HepG2 (cell line): ENCODE measurements around the gene PDZK1. TPM values are rescaled to one million over a fixed set of nuclear protein-coding genes. Genes with fewer than 3 reads are reported as not detected.
"Not testable (repeated sequence)": the region's sequence is repeated elsewhere in the genome, so short reads cannot be mapped to it uniquely, and the experiment has no call there.

Experiments
- ATAC-seq: fragments of 200-7000 bp; cut with Tn5 transposase; 3 replicates; pipeline ENCODE4 v1.9.1; 2020; ENCODE audit warnings: mild to moderate bottlenecking, moderate library complexity
- BruUV-seq: library from RNA; stranded (reverse); fragments of 400-500 nt; replicated peaks from 2 replicates; lab custom pipeline; 2021; lab: Mats Ljungman, UMichigan
- CTCF ChIA-PET: fragments of 300-600 bp; formaldehyde crosslinking; extraction: SDS; loops from one replicate; lab custom pipeline; 2021; ENCODE audit warnings: low total read pairs, inconsistent platforms, low intra/inter-chr PET ratio; lab: Yijun Ruan, JAX
- POLR2A ChIA-PET: fragments of 350-600 bp; sonication (Branson Sonifier 250); formaldehyde crosslinking; loops from one replicate; lab custom pipeline; 2020; ENCODE audit warnings: antibody characterized with exemption, inconsistent platforms; lab: Yijun Ruan, JAX
- DNase-seq: peaks from one replicate; pipeline ENCODE4 v3.0.0-alpha.2; 2015; ENCODE audit warnings: low spot score
- FAIRE-seq: peaks from 3 replicates; lab custom pipeline; 2011; peaks lifted over from hg19 to GRCh38; lab: Jason Lieb, UNC
- H2AFZ ChIP-seq: one replicate; pipeline ENCODE4 v1.6.1; 2011; ENCODE audit warnings: low read length, inconsistent platforms
- H3K27ac ChIP-seq: fragments of 300-600 bp; 3 replicates; pipeline ENCODE4 v1.8.0; 2011; ENCODE audit warnings: mixed run types, mild to moderate bottlenecking, mixed read lengths, low read length, inconsistent platforms; ENCODE audit not compliant: insufficient read depth; ENCODE audit errors: extremely low read length
- H3K27me3 ChIP-seq, 2 experiments: fragments of 200-600 bp in 1 of 2; 2 replicates in 1 of 2; 3 replicates in 1 of 2; pipeline versions ENCODE4 v1.6.0 to v1.8.0; 2011; ENCODE audit warnings: low read length in 2 of 2, mild to moderate bottlenecking in 2 of 2, moderate library complexity in 2 of 2, inconsistent platforms in 1 of 2; ENCODE audit not compliant: insufficient read depth in 2 of 2, control insufficient read depth in 1 of 2
- H3K36me3 ChIP-seq, 2 experiments: fragments of 200-600 bp in 1 of 2; replicated peaks in 1 of 2; 2 replicates in 1 of 2; 3 replicates in 1 of 2; pipeline versions ENCODE4 v1.5.1 to v1.8.0; 2011; ENCODE audit warnings: low read length in 2 of 2, inconsistent platforms in 1 of 2; ENCODE audit not compliant: insufficient read depth in 2 of 2, control insufficient read depth in 1 of 2
- H3K4me1 ChIP-seq: 2 replicates; pipeline ENCODE4 v1.5.1; 2012; ENCODE audit warnings: low read length, inconsistent platforms; ENCODE audit not compliant: insufficient read depth
- H3K4me2 ChIP-seq: 2 replicates; pipeline ENCODE4 v1.6.0; 2011; ENCODE audit warnings: low read depth, low read length, inconsistent platforms
- H3K4me3 ChIP-seq, 3 experiments: fragments of 200-600 bp in 1 of 3; sonication (generic), shearing (Covaris generic) in 1 of 3; replicated peaks in 1 of 3; 2 replicates each; pipeline ENCODE4 v1.5.1; 2011 to 2016; ENCODE audit warnings: low read length in 3 of 3, inconsistent platforms in 2 of 3, low read depth in 2 of 3, mild to moderate bottlenecking in 2 of 3, control low read depth in 1 of 3, mixed read lengths in 1 of 3; ENCODE audit not compliant: insufficient read depth in 1 of 3
- H3K79me2 ChIP-seq: one replicate; pipeline ENCODE4 v1.6.1; 2011; ENCODE audit warnings: low read length, inconsistent platforms; ENCODE audit not compliant: insufficient read depth
- H3K9ac ChIP-seq: 2 replicates; pipeline ENCODE4 v1.6.0; 2011; ENCODE audit warnings: mild to moderate bottlenecking, low read depth, low read length, inconsistent platforms; ENCODE audit not compliant: insufficient read depth
- H3K9me3 ChIP-seq: 2 replicates; pipeline ENCODE4 v1.5.1; 2012; ENCODE audit warnings: mild to moderate bottlenecking, low read length
- H4K20me1 ChIP-seq: 2 replicates; pipeline ENCODE4 v1.6.0; 2011; ENCODE audit warnings: inconsistent platforms, mild to moderate bottlenecking, low read length, moderate library complexity; ENCODE audit not compliant: insufficient read depth
- AHR ChIP-seq: IDR thresholded peaks from 2 replicates; pipeline ENCODE4 v1.6.1; 2018; ENCODE audit warnings: missing genetic modification reagents, missing compliant biosample characterization
- JUND ChIP-seq: sonication (generic); formaldehyde crosslinking; IDR thresholded peaks from 2 replicates; pipeline ENCODE4 v1.8.0; 2022; ENCODE audit warnings: mild to moderate bottlenecking, missing genetic modification reagents
- ONECUT2 ChIP-seq: sonication (generic); formaldehyde crosslinking; IDR thresholded peaks from 2 replicates; pipeline ENCODE4 v1.4.0; 2020; ENCODE audit warnings: missing genetic modification reagents
- SAP130 ChIP-seq: IDR thresholded peaks from 2 replicates; pipeline ENCODE4 v1.6.1; 2016; ENCODE audit warnings: low read depth
- SRY ChIP-seq: sonication (generic); formaldehyde crosslinking; IDR thresholded peaks from 2 replicates; pipeline ENCODE4 v1.8.0; 2022; ENCODE audit warnings: mild to moderate bottlenecking, missing genetic modification reagents
- ZNF446 ChIP-seq: sonication (generic); formaldehyde crosslinking; IDR thresholded peaks from 2 replicates; pipeline ENCODE4 v1.5.0; 2020; ENCODE audit warnings: mild to moderate bottlenecking, missing genetic modification reagents
- WGBS: methylation state at CpG from one replicate; pipeline ENCODE4 v1.1.6; 2017; ENCODE audit warnings: low lambda C conversion rate; 5-methylcytosine and 5-hydroxymethylcytosine counted together
- in situ Hi-C: cut with HindIII; loops from 2 replicates; pipeline ENCODE4 v1.10.0; 2017; ENCODE audit warnings: low pct_unique_long_range_greater_than_20kb; ENCODE audit not compliant: extremely low pct_ligation_motif_present
- intact Hi-C: fragments of 100-400 bp; cut with micrococcal nuclease; formaldehyde crosslinking; loops from one replicate; pipeline ENCODE4 v1.10.0; 2022; ENCODE audit not compliant: unreplicated experiment
- polyA plus RNA-seq, 8 experiments: library from polyadenylated mRNA; depleted of rRNA in 3 of 8; stranded (reverse) in 7 of 8; unstranded in 1 of 8; fragments of >200 nt; fragmentation: Illumina TruSeq in 4 of 8; extraction: Trizol in 4 of 8; gene quantifications; 2 replicates each; pipeline versions ENCODE4 v1.2.1 to v1.2.3, GENCODE V29; 2011 to 2016; ENCODE audit warnings: low read depth in 4 of 8, missing spikeins in 1 of 8, mixed read lengths in 1 of 8; ENCODE audit not compliant: insufficient read depth in 1 of 8
- total RNA-seq, 5 experiments: library from RNA; depleted of rRNA; stranded (reverse); fragments of >200 nt; fragmentation: Illumina TruSeq; extraction: Trizol; gene quantifications; 2 replicates each; pipeline ENCODE4 v1.2.3, GENCODE V29; 2016; ENCODE audit warnings: low read depth in 1 of 5
- TF ChIP-seq, protein P1 (sequence below): sonication (generic); formaldehyde crosslinking; IDR thresholded peaks from 2 replicates; pipeline ENCODE4 v1.9.0; 2021; ENCODE audit warnings: missing genetic modification reagents, borderline replicate concordance
- TF ChIP-seq, protein P2 (sequence below): sonication (generic); formaldehyde crosslinking; conservative IDR thresholded peaks from 2 replicates; pipeline ENCODE4 v1.4.0; 2020; ENCODE audit warnings: missing genetic modification reagents

The PDZK1 gene
- total and polyA plus RNA-seq, 2 of the 13 experiments (the other 11 are each of a cell fraction or from before 2014, with no cell fraction given), result 16.2 to 46.4 TPM

DNA sequence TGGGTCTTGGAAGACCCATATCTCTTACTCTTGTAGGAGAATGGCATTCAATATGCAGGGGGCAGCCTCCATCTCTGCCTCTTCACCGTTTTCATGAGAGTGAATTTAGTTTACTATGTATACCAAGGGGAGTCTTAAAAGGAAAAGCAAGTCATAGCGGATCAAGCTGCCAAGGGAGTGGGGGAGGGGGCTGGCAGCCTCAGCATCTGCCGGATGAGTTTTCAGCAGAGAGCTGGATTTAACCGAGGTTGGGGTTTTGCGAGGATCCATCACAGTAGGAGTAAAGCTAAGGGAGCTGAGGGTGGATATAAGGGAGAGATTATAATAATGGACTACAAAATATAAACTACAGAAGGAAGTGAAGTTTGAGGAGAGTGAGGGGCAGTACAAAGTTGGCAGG, 22.0 kb upstream of the PDZK1 start:
- Histone ChIP-seq H3K36me3 (no peaks in the 10 kb centered on the region), H4K20me1 (no peaks in the 10 kb centered on the region), H3K4me2 (no peak overlapping the region), H3K27me3 (no peaks in the 10 kb centered on the region), H3K9me3 (no peaks in the 10 kb centered on the region), H2AFZ (no peak overlapping the region), H3K27ac (no peak overlapping the region), H3K9ac (no peak overlapping the region), H3K4me1 (peaks cover 15% of the 10 kb centered on the region), H3K79me2 (no peaks in the 10 kb centered on the region), H3K4me3 (no peak overlapping the region)
- DNase-seq, result no peak
- FAIRE-seq, result no peak
- 87% methylated on average over 5 of the region's 5 CpGs for WGBS
- no peak for ATAC-seq
- POLR2A ChIA-PET, result no interaction called here
- BruUV-seq, result no TSS peak
- CTCF ChIA-PET, result no interaction called here
- in situ Hi-C loops, result no loop called here
- TF ChIP-seq SAP130 (no peak), AHR (CRISPR knock-in tag) (no peak), ZNF446 (no peak), ONECUT2 (CRISPR knock-in tag) (no peak), JUND (CRISPR knock-in tag) (no peak), SRY (CRISPR knock-in tag) (no peak)
- TF ChIP-seq, protein P1, sequence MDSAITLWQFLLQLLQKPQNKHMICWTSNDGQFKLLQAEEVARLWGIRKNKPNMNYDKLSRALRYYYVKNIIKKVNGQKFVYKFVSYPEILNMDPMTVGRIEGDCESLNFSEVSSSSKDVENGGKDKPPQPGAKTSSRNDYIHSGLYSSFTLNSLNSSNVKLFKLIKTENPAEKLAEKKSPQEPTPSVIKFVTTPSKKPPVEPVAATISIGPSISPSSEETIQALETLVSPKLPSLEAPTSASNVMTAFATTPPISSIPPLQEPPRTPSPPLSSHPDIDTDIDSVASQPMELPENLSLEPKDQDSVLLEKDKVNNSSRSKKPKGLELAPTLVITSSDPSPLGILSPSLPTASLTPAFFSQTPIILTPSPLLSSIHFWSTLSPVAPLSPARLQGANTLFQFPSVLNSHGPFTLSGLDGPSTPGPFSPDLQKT (CRISPR knock-in tag), result no peak
- TF ChIP-seq, protein P2, sequence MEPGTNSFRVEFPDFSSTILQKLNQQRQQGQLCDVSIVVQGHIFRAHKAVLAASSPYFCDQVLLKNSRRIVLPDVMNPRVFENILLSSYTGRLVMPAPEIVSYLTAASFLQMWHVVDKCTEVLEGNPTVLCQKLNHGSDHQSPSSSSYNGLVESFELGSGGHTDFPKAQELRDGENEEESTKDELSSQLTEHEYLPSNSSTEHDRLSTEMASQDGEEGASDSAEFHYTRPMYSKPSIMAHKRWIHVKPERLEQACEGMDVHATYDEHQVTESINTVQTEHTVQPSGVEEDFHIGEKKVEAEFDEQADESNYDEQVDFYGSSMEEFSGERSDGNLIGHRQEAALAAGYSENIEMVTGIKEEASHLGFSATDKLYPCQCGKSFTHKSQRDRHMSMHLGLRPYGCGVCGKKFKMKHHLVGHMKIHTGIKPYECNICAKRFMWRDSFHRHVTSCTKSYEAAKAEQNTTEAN (CRISPR knock-in tag), result no peak
- intact Hi-C loops, result no loop called here

DNA sequence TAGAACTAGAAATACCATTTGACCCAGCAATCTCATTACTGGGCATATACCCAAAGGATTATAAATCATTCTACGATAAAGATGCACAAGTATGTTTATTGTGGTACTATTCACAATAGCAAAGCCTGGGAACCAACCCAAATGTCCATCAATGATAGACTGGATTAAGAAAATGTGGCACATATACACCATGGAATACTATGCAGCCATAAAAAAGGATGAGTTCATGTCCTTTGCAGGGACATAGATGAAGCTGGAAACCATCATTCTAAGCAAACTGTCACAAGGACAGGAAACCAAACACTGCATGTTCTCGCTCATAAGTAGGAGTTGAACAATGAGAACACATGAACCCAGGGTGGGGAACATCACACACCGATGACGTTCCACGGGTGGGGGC, 19.0 kb upstream of the PDZK1 start:
- CTCF ChIA-PET, ATAC-seq, H4K20me1 ChIP-seq, H3K27ac ChIP-seq, H3K9me3 ChIP-seq, DNase-seq, BruUV-seq, H3K4me2 ChIP-seq, H2AFZ ChIP-seq, H3K79me2 ChIP-seq, POLR2A ChIA-PET, H3K36me3 ChIP-seq, H3K27me3 ChIP-seq, FAIRE-seq, in situ Hi-C loops, intact Hi-C loops, H3K4me3 ChIP-seq, H3K9ac ChIP-seq: not testable (repeated sequence)
- H3K4me1 ChIP-seq, result peaks cover 19% of the 10 kb centered on the region
- WGBS, result 91% methylated on average over 5 of the region's 5 CpGs
